NCI-H1417 treated with DMSO at 0.1 percent for 48 hours (cell line): ENCODE measurements around the gene P3H2.
"Not testable (repeated sequence)": the region's sequence is repeated elsewhere in the genome, so short reads cannot be mapped to it uniquely, and the experiment has no call there.

Experiments
- DNase-seq: peaks from one replicate; lab custom pipeline; 2025; lab: John Stamatoyannopoulos, UW

P3H2 gene

GRCh38 chr3:189978753-189979152 is 141.9 kb downstream of the P3H2 start:
- no peak for DNase-seq

GRCh38 chr3:189977174-189977573 is 143.5 kb downstream of the P3H2 start:
- DNase-seq: no peak

- DNase-seq: no peak
Measured at GRCh38 chr3:189975391-189975990, 145.2 kb downstream of the P3H2 start.

- DNase-seq: no peak
Measured at GRCh38 chr3:189974359-189974758, 146.3 kb downstream of the P3H2 start.

- DNase-seq: no peak
Measured at GRCh38 chr3:189967254-189967865, 153.3 kb downstream of the P3H2 start.

GRCh38 chr3:189966843-189967242 is 153.9 kb downstream of the P3H2 start:
- no peak for DNase-seq

GRCh38 chr3:189964623-189965332 is 155.9 kb downstream of the P3H2 start:
- DNase-seq: no peak

GRCh38 chr3:189962466-189962865 is 158.2 kb downstream of the P3H2 start:
- DNase-seq: no peak

GRCh38 chr3:189961522-189962161 is 159.1 kb downstream of the P3H2 start:
- peak; percentile 20 for DNase-seq

- DNase-seq: not testable (repeated sequence)
Measured at GRCh38 chr3:189961086-189961485, 159.6 kb downstream of the P3H2 start.

GRCh38 chr3:189954733-189955665 is 165.7 kb downstream of the P3H2 start:
- DNase-seq: no peak

- no peak for DNase-seq
Measured at GRCh38 chr3:189953551-189953950, 167.1 kb downstream of the P3H2 start.

GRCh38 chr3:189952272-189952671 is 168.4 kb downstream of the P3H2 start:
- no peak for DNase-seq

GRCh38 chr3:189950258-189950657 is 170.4 kb downstream of the P3H2 start:
- no peak for DNase-seq

- DNase-seq: no peak
Measured at GRCh38 chr3:189949580-189949979, 171.1 kb downstream of the P3H2 start.

GRCh38 chr3:189948724-189949045 is 172.0 kb downstream of the P3H2 start:
- no peak for DNase-seq

GRCh38 chr3:189947948-189948723 is 172.6 kb downstream of the P3H2 start:
- DNase-seq: no peak

GRCh38 chr3:189947068-189947467 is 173.6 kb downstream of the P3H2 start:
- DNase-seq: no peak

GRCh38 chr3:189945935-189946709 is 174.6 kb downstream of the P3H2 start:
- DNase-seq: no peak
